ENCODE results near the gene LRATD1.
A peak's percentile ranks its signal among the peaks of the same experiment; 100 is the strongest.

Gene LRATD1

GRCh38 chr2:14633461-14634181, 1.1 kb downstream of the LRATD1 start:
- DNase-seq: no peak

- no peak for DNase-seq
Observed at GRCh38 chr2:14634182-14634488, 1.6 kb downstream of the LRATD1 start.

GRCh38 chr2:14634489-14635390, 2.2 kb downstream of the LRATD1 start:
- DNase-seq: peak; percentile 45

GRCh38 chr2:14635391-14635871, 2.9 kb downstream of the LRATD1 start:
- DNase-seq: peak; percentile 47

- DNase-seq: no peak
Observed at GRCh38 chr2:14638488-14638887, 6.0 kb downstream of the LRATD1 start.

GRCh38 chr2:14641116-14641515, 8.6 kb downstream of the LRATD1 start:
- no peak for DNase-seq

- DNase-seq: no peak
Observed at GRCh38 chr2:14642499-14642898, 10.0 kb downstream of the LRATD1 start.

- DNase-seq: no peak
Observed at GRCh38 chr2:14647714-14648113, 15.2 kb downstream of the LRATD1 start.

GRCh38 chr2:14650066-14650465, 17.5 kb downstream of the LRATD1 start:
- DNase-seq: no peak

GRCh38 chr2:14654835-14655282, 22.3 kb downstream of the LRATD1 start:
- DNase-seq: no peak

- no peak for DNase-seq
Observed at GRCh38 chr2:14656146-14656545, 23.6 kb downstream of the LRATD1 start.

GRCh38 chr2:14661163-14661562, 28.6 kb downstream of the LRATD1 start:
- DNase-seq: no peak

GRCh38 chr2:14673351-14673875, 40.9 kb downstream of the LRATD1 start:
- no peak for DNase-seq

GRCh38 chr2:14675489-14675888, 43.0 kb downstream of the LRATD1 start:
- no peak for DNase-seq

GRCh38 chr2:14676371-14676770, 43.9 kb downstream of the LRATD1 start:
- no peak for DNase-seq

GRCh38 chr2:14677039-14677438, 44.5 kb downstream of the LRATD1 start:
- DNase-seq: no peak

- no peak for DNase-seq
Observed at GRCh38 chr2:14678761-14679160, 46.2 kb downstream of the LRATD1 start.

GRCh38 chr2:14681608-14682007, 49.1 kb downstream of the LRATD1 start:
- no peak for DNase-seq
